ENCODE measurements around the gene ACTG1. TPM values are rescaled to one million over a fixed set of nuclear protein-coding genes. Genes with fewer than 3 reads are reported as not detected.

Gene ACTG1
- total and polyA plus RNA-seq, 2 of the 13 experiments (the other 11 are each of a cell fraction or from before 2014, with no cell fraction given): 973 to 1,138 TPM

GRCh38 chr17:81488276-81488860, 24.2 kb downstream of the ACTG1 start (continued):
- no peak for TF ChIP-seq ARID4A (CRISPR knock-in tag; IDR thresholded peaks at IDR 0.05; ENCODE audit: borderline replicate concordance)
- TF ChIP-seq ZNF281 (CRISPR knock-in tag; IDR thresholded peaks at IDR 0.05; ENCODE audit: borderline replicate concordance): no peak
- TF ChIP-seq CCAR2 (optimal IDR thresholded peaks at IDR 0.05; ENCODE audit: low read depth, low read length): no peak
- no peak for TF ChIP-seq ZNF891 (CRISPR knock-in tag; IDR thresholded peaks at IDR 0.05)
- TF ChIP-seq ZNF446 (CRISPR knock-in tag; IDR thresholded peaks at IDR 0.05): no peak
- no peak for TF ChIP-seq PBX3 (CRISPR knock-in tag; IDR thresholded peaks at IDR 0.05; ENCODE audit: borderline replicate concordance)
- no peak for TF ChIP-seq ZNF274 (CRISPR knock-in tag; IDR thresholded peaks at IDR 0.05)
- no peak for TF ChIP-seq ZNF574 (CRISPR knock-in tag; IDR thresholded peaks at IDR 0.05)
- TF ChIP-seq ZFP62 (CRISPR knock-in tag; IDR thresholded peaks at IDR 0.05): no peak
- TF ChIP-seq RBM39 (IDR thresholded peaks at IDR 0.05; ENCODE audit: low read depth, low read length, poor library complexity, severe bottlenecking): peak; percentile 46
- TF ChIP-seq TOPORS (CRISPR knock-in tag; IDR thresholded peaks at IDR 0.05): no peak
- no peak for TF ChIP-seq MYNN (CRISPR knock-in tag; IDR thresholded peaks at IDR 0.05; ENCODE audit: low read depth)
- no peak for TF ChIP-seq TOE1 (CRISPR knock-in tag; IDR thresholded peaks at IDR 0.05)
- no peak for TF ChIP-seq CREB1 (IDR thresholded peaks at IDR 0.05)
- TF ChIP-seq CREB1 (CRISPR knock-in tag; IDR thresholded peaks at IDR 0.05): no peak
- TF ChIP-seq POLR2G (IDR thresholded peaks at IDR 0.05; ENCODE audit: low read depth, low read length): no peak
- TF ChIP-seq ZNF225 (CRISPR knock-in tag; IDR thresholded peaks at IDR 0.05): 0 out of 2 replicates have a peak, but pooled peaks have one; percentile 12
- TF ChIP-seq ZNF124 (CRISPR knock-in tag; IDR thresholded peaks at IDR 0.05): no peak
- 0 out of 2 replicates have a peak, but pooled peaks have one; percentile 1 for TF ChIP-seq ZNF879 (CRISPR knock-in tag; IDR thresholded peaks at IDR 0.05)
- TF ChIP-seq MIER3 (CRISPR knock-in tag; IDR thresholded peaks at IDR 0.05; ENCODE audit: borderline replicate concordance): no peak
